HEK293T (cell line): ENCODE measurements around the gene CTCFL.
A peak's percentile ranks its signal among the peaks of the same experiment; 100 is the strongest.

ENCODE experiments used
- CTCF ChIA-PET: fragments of 350-600 bp; formaldehyde crosslinking; extraction: SDS; loops from one replicate; lab custom pipeline; 2021; ENCODE audit warnings: antibody characterized with exemption, inconsistent platforms; lab: Yijun Ruan, JAX
- POLR2A ChIA-PET: fragments of 350-600 bp; formaldehyde crosslinking; extraction: SDS; loops from one replicate; lab custom pipeline; 2020; ENCODE audit warnings: antibody characterized with exemption, inconsistent platforms; lab: Yijun Ruan, JAX
- DNase-seq: peaks from one replicate; pipeline ENCODE4 v3.0.0; 2012; ENCODE audit warnings: mixed read lengths; ENCODE audit errors: extremely low spot score
- ARNT ChIP-seq: fragments of 450-650 bp; IDR thresholded peaks from 2 replicates; pipeline ENCODE4 v1.6.1; 2017; ENCODE audit warnings: mild to moderate bottlenecking
- BHLHE40 ChIP-seq: fragments of 450-650 bp; IDR thresholded peaks from 2 replicates; pipeline ENCODE4 v1.6.1; 2016; ENCODE audit warnings: mild to moderate bottlenecking, moderate library complexity, borderline replicate concordance
- CTBP1 ChIP-seq: fragments of 450-650 bp; IDR thresholded peaks from 2 replicates; pipeline ENCODE4 v1.6.1; 2016; ENCODE audit warnings: borderline replicate concordance
- ELF4 ChIP-seq: fragments of 450-650 bp; IDR thresholded peaks from 2 replicates; pipeline ENCODE4 v1.6.1; 2017; ENCODE audit warnings: antibody characterized with exemption
- FOXA1 ChIP-seq: fragments of 450-650 bp; IDR thresholded peaks from 2 replicates; pipeline ENCODE4 v1.6.1; 2016; ENCODE audit warnings: mild to moderate bottlenecking
- FOXK2 ChIP-seq: fragments of 450-650 bp; IDR thresholded peaks from 2 replicates; pipeline ENCODE4 v1.6.1; 2016; ENCODE audit warnings: mild to moderate bottlenecking
- FOXM1 ChIP-seq: fragments of 450-650 bp; IDR thresholded peaks from 2 replicates; pipeline ENCODE4 v1.6.1; 2017; ENCODE audit warnings: mild to moderate bottlenecking, borderline replicate concordance
- HDGF ChIP-seq: fragments of 450-650 bp; IDR thresholded peaks from 2 replicates; pipeline ENCODE4 v1.6.1; 2017; ENCODE audit warnings: antibody characterized with exemption, borderline replicate concordance
- L3MBTL2 ChIP-seq: fragments of 450-650 bp; conservative IDR thresholded peaks from 2 replicates; pipeline ENCODE4 v1.6.1; 2016; ENCODE audit warnings: mild to moderate bottlenecking
- LEF1 ChIP-seq: fragments of 450-650 bp; IDR thresholded peaks from 2 replicates; pipeline ENCODE4 v1.6.1; 2017; ENCODE audit warnings: mild to moderate bottlenecking, borderline replicate concordance
- NFRKB ChIP-seq: fragments of 450-650 bp; IDR thresholded peaks from 2 replicates; pipeline ENCODE4 v1.6.1; 2016; ENCODE audit warnings: mild to moderate bottlenecking, moderate library complexity
- SP1 ChIP-seq: fragments of 450-650 bp; IDR thresholded peaks from 2 replicates; pipeline ENCODE4 v1.6.1; 2017
- SUZ12 ChIP-seq: fragments of 450-650 bp; IDR thresholded peaks from 2 replicates; pipeline ENCODE4 v1.6.1; 2016; ENCODE audit warnings: mild to moderate bottlenecking
- TARDBP ChIP-seq: fragments of 450-650 bp; IDR thresholded peaks from 2 replicates; pipeline ENCODE4 v1.6.1; 2016
- ZNF384 ChIP-seq: fragments of 450-650 bp; IDR thresholded peaks from 2 replicates; pipeline ENCODE4 v1.6.1; 2016
- TF ChIP-seq, protein P1 (sequence below): fragments of 450-650 bp; IDR thresholded peaks from 2 replicates; pipeline ENCODE4 v1.6.1; 2016

The CTCFL gene

DNA sequence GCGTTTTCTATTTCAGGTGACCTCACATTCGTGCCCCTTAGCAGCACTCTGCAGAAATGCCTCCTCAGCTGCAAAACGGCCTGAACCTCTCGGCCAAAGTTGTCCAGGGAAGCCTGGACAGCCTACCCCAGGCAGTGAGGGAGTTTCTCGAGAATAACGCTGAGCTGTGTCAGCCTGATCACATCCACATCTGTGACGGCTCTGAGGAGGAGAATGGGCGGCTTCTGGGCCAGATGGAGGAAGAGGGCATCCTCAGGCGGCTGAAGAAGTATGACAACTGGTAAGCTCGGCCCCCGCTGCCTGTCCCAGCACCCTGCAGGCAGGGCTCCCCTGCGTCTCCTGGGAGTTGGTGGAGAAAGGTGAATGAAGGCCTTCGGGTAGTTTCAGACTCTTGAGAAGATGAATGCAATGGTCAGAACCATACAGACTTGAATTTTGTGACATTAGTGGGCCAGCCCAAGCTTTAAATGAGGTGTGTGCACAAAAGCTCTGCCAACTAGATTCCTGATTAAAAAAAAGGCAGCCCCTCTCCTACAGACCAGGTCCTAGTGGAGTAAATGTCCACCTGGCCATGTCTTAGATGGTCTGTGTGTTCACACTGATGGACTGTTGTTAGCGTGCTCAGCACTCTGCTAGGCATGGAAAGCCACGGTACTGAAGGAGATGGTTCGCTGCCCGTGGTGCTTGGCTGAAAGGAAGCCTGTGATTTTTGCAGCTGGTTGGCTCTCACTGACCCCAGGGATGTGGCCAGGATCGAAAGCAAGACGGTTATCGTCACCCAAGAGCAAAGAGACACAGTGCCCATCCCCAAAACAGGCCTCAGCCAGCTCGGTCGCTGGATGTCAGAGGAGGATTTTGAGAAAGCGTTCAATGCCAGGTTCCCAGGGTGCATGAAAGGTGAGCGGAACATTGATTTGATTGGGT lies 36.7 kb upstream of the CTCFL start:
- CTCF ChIA-PET = interaction anchor here (1.1 kb wide), 1 partner anchor 12 kb away, joined by 3 read pairs; no protein-coding TSS in a partner anchor
- POLR2A ChIA-PET = interaction anchor here (1.8 kb wide), 1 partner anchor 20 kb away, joined by 6 read pairs; no protein-coding TSS in a partner anchor
- no peak for TF ChIP-seq L3MBTL2
- TF ChIP-seq LEF1 = no peak
- TF ChIP-seq ZNF384 = no peak
- no peak for TF ChIP-seq ELF4
- TF ChIP-seq FOXM1 = no peak
- no peak for DNase-seq

DNA sequence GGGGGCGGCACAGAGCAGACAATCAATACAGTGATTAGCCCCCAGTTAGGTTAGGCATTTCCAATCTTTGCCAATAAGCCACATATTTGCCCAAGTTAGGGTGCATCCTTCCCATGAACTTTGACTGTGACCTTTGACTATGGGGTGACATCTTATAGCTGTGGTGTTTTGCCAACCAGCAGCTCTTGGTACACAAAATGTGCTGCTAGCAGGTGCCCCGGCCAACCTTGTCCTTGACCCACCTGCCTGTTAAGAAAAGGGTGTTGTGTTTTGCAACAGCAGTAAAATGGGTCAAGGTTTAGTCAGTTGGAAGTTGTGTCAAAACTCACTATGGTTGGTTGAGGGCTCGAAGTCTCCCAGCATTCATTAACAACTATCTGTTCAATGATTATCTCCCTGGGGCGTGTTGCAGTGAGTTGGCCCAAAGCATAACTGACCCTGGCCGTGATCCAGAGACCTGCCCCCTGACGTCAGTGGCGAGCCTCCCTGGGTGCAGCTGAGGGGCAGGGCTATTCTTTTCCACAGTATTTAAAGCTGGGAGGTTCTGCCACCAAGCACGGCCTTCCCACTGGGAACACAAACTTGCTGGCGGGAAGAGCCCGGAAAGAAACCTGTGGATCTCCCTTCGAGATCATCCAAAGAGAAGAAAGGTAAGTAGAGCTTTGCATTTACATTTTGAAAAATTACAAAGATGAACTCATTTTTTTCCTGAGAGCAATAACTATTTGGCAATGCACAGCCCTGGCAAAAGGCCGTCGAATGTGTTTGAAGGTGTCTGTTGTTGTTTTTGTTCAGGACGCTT lies 35.8 kb upstream of the CTCFL start, which contains the start of gene PCK1:
TSS of gene PCK1 (plus strand) at position 557 of the 802 bp plus-strand sequence. CDS start 302 bp downstream, outside the sequence.
- POLR2A ChIA-PET = interaction anchor here (1.8 kb wide), 1 partner anchor 21 kb away, joined by 6 read pairs; no protein-coding TSS in a partner anchor
- TF ChIP-seq ARNT = no peak
- TF ChIP-seq ZNF384 = no peak
- TF ChIP-seq L3MBTL2 = no peak
- no peak for TF ChIP-seq SP1
- CTCF ChIA-PET = interaction anchor here (1.1 kb wide), 1 partner anchor 13 kb away, joined by 3 read pairs; no protein-coding TSS in a partner anchor
- DNase-seq = peak; percentile 25

DNA sequence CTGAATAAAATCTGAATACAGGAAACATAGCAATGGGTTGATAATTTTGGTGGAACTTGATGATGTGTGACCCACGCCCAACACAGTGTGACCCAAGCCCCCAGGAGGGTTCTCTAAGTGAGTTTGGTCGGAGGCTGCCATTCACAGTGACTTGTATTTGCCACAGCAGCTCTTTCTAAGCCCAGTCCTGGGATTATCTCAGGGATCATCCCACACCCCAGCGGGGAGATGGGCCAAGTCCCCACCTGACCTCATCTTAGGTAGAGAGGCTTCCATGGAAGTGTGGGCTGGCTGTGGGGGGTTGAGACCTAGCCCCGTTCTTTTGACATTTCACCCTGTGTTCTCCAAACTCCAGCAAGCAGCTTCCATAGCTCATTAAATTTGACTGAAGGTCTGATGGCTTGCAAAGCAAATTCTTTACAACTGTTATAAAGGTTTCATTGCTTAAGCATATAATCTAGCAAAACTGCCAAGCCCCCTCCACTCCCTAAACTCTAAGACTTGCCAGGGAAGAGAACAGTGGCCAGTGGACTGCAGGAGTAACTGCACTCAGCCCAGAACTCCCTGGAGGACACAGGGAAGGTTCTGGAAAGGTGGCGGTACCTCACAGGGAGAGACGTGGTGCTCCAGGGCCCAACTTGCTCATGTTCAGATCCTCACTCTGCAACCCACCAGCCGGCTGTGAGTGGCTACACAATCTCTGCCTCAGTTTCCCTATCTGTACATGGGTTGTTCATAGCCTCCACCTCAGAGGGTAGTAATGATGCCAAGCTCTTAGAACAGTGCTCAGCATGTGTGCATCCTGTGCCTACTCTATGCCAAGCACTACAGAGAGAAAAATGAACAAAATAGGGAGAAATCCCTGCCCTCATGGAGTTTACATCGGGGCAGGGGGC lies 35.0 kb upstream of the CTCFL start:
- ChIA-PET POLR2A (interaction anchor here (1.8 kb wide), 1 partner anchor 22 kb away, joined by 6 read pairs; no protein-coding TSS in a partner anchor), CTCF (no interaction called here)
- no peak for DNase-seq
- TF ChIP-seq L3MBTL2 (no peak), ELF4 (no peak), SP1 (no peak)

DNA sequence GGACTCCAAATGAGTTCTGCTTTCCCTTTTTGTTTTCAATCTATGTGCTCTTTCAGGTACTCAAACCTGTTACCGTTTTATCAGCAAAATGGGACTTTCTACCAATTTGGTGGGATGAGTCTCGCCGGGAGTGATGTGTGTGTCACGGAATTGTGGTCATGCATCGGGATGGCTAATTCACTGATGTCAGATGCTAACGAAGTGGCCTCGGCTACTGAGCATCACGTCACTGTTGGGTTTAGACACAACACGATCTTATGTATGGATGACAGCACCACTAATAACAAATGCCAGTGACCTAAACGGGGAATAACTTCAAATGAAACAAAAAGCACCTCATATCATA lies 34.3 kb upstream of the CTCFL start:
- no peak for DNase-seq
- CTCF ChIA-PET = no interaction called here
- TF ChIP-seq SP1 (no peak), CTBP1 (no peak), FOXA1 (no peak), ELF4 (no peak), FOXK2 (no peak), BHLHE40 (no peak), SUZ12 (no peak)
- TF ChIP-seq, protein P1, sequence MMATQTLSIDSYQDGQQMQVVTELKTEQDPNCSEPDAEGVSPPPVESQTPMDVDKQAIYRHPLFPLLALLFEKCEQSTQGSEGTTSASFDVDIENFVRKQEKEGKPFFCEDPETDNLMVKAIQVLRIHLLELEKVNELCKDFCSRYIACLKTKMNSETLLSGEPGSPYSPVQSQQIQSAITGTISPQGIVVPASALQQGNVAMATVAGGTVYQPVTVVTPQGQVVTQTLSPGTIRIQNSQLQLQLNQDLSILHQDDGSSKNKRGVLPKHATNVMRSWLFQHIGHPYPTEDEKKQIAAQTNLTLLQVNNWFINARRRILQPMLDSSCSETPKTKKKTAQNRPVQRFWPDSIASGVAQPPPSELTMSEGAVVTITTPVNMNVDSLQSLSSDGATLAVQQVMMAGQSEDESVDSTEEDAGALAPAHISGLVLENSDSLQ = no peak
- POLR2A ChIA-PET = no interaction called here

DNA sequence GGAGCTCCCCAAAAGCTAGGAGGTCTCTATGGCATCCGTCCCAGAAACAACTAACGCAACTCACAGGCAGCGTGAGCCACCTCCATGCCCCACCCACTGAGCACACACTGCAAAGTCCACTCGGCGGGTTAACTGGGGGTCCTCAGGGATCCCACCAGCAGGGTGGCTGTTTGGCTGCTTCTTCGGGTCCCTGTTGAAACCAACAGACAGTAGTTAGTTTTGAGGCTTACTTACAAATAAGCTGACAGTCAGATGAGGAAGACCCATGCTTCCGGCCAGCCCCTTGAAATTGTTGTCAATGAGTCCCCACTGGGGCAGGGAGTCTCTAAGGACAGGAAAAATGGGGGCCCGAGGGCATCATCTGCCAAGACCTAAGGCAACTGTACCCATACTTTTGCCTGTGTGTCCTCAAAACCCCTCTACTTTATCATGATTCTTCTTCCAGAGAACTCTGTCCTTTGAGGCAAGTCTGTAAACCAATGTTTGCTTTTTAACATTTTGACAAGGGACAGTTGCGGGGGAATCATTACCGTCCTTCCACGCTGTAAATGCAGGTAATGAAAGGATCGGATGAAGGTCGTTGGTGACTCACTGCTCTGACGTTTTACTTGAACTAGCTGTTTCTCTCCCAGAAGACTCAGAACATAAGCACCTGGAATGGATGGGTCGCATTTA lies 33.8 kb upstream of the CTCFL start:
- CTCF ChIA-PET = interaction anchor here (1.0 kb wide), 1 partner anchor 15 kb away, joined by 3 read pairs; no protein-coding TSS in a partner anchor
- POLR2A ChIA-PET = no interaction called here
- TF ChIP-seq L3MBTL2 = no peak
- TF ChIP-seq SUZ12 = no peak
- DNase-seq = no peak

DNA sequence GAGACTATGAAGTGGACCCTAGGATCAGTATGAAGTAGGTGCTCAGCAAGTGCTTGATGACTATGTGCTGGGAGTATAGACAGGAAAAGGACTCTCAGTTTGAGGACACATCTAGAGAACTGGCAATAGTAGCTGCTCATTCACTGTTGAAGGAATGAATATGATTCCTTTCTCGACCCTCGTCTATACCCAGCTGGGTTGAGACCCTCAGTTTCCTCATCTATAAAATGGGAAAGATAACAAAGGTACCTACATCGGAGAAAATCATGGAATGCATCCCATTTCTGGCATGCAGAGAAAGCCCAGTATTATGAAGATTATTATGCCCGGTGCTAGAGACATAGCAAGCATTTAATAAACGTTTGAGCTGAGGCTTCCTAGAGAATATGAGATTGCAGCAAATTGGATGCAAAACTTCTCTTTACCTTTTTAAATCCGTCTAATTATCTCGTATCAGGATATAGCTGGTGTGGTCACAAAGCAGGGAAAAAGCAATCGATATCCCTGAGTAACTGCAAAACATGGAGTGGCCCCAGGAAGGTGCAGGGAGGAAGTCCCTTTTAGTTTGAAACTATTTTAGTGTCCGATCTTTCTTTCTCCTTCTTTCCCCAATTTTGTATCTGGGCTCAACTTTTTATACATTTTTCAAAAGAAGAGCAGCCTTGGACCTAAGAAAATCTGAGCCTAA lies 33.1 kb upstream of the CTCFL start:
- TF ChIP-seq L3MBTL2 (no peak), FOXK2 (no peak), SUZ12 (no peak), TARDBP (no peak), FOXM1 (no peak), SP1 (no peak), HDGF (no peak), LEF1 (no peak), ARNT (no peak), NFRKB (no peak), CTBP1 (no peak), FOXA1 (no peak), BHLHE40 (no peak), ZNF384 (no peak), ELF4 (no peak)
- TF ChIP-seq, protein P1 = no peak
- CTCF ChIA-PET = interaction anchor here (1.0 kb wide), 1 partner anchor 16 kb away, joined by 3 read pairs; no protein-coding TSS in a partner anchor
- DNase-seq = no peak
- POLR2A ChIA-PET = no interaction called here
